IMR-90 (cell line): ENCODE results near the gene TEC. TPM values are rescaled to one million over a fixed set of nuclear protein-coding genes. Genes with fewer than 3 reads are reported as not detected.

ENCODE experiments used
- ATAC-seq: fragments of 200-7000 bp; cut with Tn5 transposase; 2 replicates; pipeline ENCODE4 v1.9.1; 2020; ENCODE audit warnings: low read depth, mild to moderate bottlenecking, moderate library complexity
- BruUV-seq: library from RNA; stranded (reverse); fragments of 400-500 nt; replicated peaks from 2 replicates; lab custom pipeline; 2021; lab: Mats Ljungman, UMichigan
- CTCF ChIA-PET: fragments of 300-600 bp; formaldehyde crosslinking; extraction: SDS; loops from one replicate; lab custom pipeline; 2021; ENCODE audit warnings: antibody characterized with exemption; lab: Yijun Ruan, JAX
- POLR2A ChIA-PET: fragments of 300-600 bp; sonication (Branson Sonifier 250); formaldehyde crosslinking; loops from one replicate; lab custom pipeline; 2022; ENCODE audit warnings: antibody characterized with exemption; ENCODE audit not compliant: unreplicated experiment; lab: Charles Lee
- DNase-seq: peaks from one replicate; pipeline ENCODE4 v3.0.0; 2013
- H2AFZ ChIP-seq: replicated peaks from 2 replicates; pipeline ENCODE3; 2013; ENCODE audit warnings: low read length, mild to moderate bottlenecking; ENCODE audit not compliant: poor library complexity
- H2AK5ac ChIP-seq: 2 replicates; pipeline ENCODE4 v1.6.1; 2013; ENCODE audit warnings: low read depth, low read length, inconsistent platforms
- H2AK9ac ChIP-seq: replicated peaks from 2 replicates; pipeline ENCODE3; 2013; ENCODE audit warnings: mild to moderate bottlenecking, low read depth, low read length, moderate library complexity; ENCODE audit not compliant: poor library complexity
- H2BK120ac ChIP-seq: 2 replicates; pipeline ENCODE4 v1.6.1; 2013; ENCODE audit warnings: low read depth, low read length, inconsistent platforms
- H2BK15ac ChIP-seq: 3 replicates; pipeline ENCODE4 v1.6.1; 2013; ENCODE audit warnings: low read depth, low read length, inconsistent platforms
- H2BK20ac ChIP-seq: 2 replicates; pipeline ENCODE4 v1.6.1; 2013; ENCODE audit warnings: low read depth, mild to moderate bottlenecking, inconsistent platforms, low read length, moderate library complexity
- H2BK5ac ChIP-seq: 2 replicates; pipeline ENCODE4 v1.6.1; 2013; ENCODE audit warnings: mild to moderate bottlenecking, low read depth, low read length, inconsistent platforms; ENCODE audit not compliant: poor library complexity, severe bottlenecking
- H3K14ac ChIP-seq: replicated peaks from 2 replicates; pipeline ENCODE4 v1.6.1; 2013; ENCODE audit warnings: low read depth, low read length, inconsistent platforms
- H3K18ac ChIP-seq: 2 replicates; pipeline ENCODE4 v1.6.1; 2013; ENCODE audit warnings: low read depth, low read length, control low read depth
- H3K23ac ChIP-seq: 2 replicates; pipeline ENCODE4 v1.6.1; 2013; ENCODE audit warnings: low read depth, low read length, inconsistent platforms
- H3K27ac ChIP-seq: 2 replicates; pipeline ENCODE4 v1.5.1; 2013; ENCODE audit warnings: mild to moderate bottlenecking, control low read depth, low read length; ENCODE audit not compliant: insufficient read depth
- H3K27me3 ChIP-seq: 2 replicates; pipeline ENCODE4 v1.6.1; 2013; ENCODE audit warnings: low read length; ENCODE audit not compliant: control insufficient read depth, insufficient read depth
- H3K36me3 ChIP-seq: 2 replicates; pipeline ENCODE4 v1.6.1; 2013; ENCODE audit warnings: low read length, mixed read lengths; ENCODE audit not compliant: control insufficient read depth, insufficient read depth
- H3K4ac ChIP-seq: 2 replicates; pipeline ENCODE4 v1.6.1; 2013; ENCODE audit warnings: low read depth, low read length, inconsistent platforms
- H3K4me1 ChIP-seq: 2 replicates; pipeline ENCODE4 v1.6.1; 2013; ENCODE audit warnings: low read length, mixed read lengths; ENCODE audit not compliant: control insufficient read depth, insufficient read depth
- H3K4me2 ChIP-seq: 2 replicates; pipeline ENCODE4 v1.6.1; 2013; ENCODE audit warnings: low read depth, mild to moderate bottlenecking, control low read depth, low read length, moderate library complexity
- H3K4me3 ChIP-seq: 2 replicates; pipeline ENCODE4 v1.5.1; 2013; ENCODE audit warnings: low read depth, mild to moderate bottlenecking, control low read depth, low read length, moderate library complexity; ENCODE audit not compliant: insufficient read depth
- H3K56ac ChIP-seq: 2 replicates; pipeline ENCODE4 v1.6.1; 2013; ENCODE audit warnings: low read length, inconsistent platforms; ENCODE audit not compliant: insufficient read depth; ENCODE audit errors: extremely low read depth
- H3K79me1 ChIP-seq, 2 experiments: 2 replicates each; pipeline ENCODE4 v1.6.1; 2013; ENCODE audit warnings: low read length in 2 of 2, inconsistent platforms in 1 of 2, low read depth in 1 of 2
- H3K9ac ChIP-seq: 2 replicates; pipeline ENCODE4 v1.6.1; 2013; ENCODE audit warnings: low read depth, low read length, control low read depth
- H3K9me1 ChIP-seq: 2 replicates; pipeline ENCODE4 v1.6.1; 2013; ENCODE audit warnings: low read length, inconsistent platforms; ENCODE audit not compliant: insufficient read depth
- H3K9me3 ChIP-seq: 2 replicates; pipeline ENCODE4 v1.6.1; 2013; ENCODE audit warnings: low read length; ENCODE audit not compliant: control insufficient read depth, insufficient read depth
- H4K20me1 ChIP-seq: 2 replicates; pipeline ENCODE4 v1.6.1; 2013; ENCODE audit warnings: low read length, inconsistent platforms; ENCODE audit not compliant: insufficient read depth
- H4K5ac ChIP-seq: 2 replicates; pipeline ENCODE4 v1.6.1; 2013; ENCODE audit warnings: mild to moderate bottlenecking, low read depth, low read length, control low read depth
- H4K8ac ChIP-seq, 2 experiments: 2 replicates each; pipeline ENCODE4 v1.6.1; 2013; ENCODE audit warnings: low read depth in 2 of 2, low read length in 2 of 2, control low read depth in 1 of 2, inconsistent platforms in 1 of 2
- H4K91ac ChIP-seq: 2 replicates; pipeline ENCODE4 v1.6.1; 2013; ENCODE audit warnings: low read depth, low read length, inconsistent platforms; ENCODE audit not compliant: insufficient read depth
- BHLHE40 ChIP-seq: fragments of 150-350 bp; IDR thresholded peaks from 2 replicates; pipeline ENCODE4 v1.6.1; 2016; ENCODE audit warnings: mild to moderate bottlenecking, low read depth, low read length
- CEBPB ChIP-seq: IDR thresholded peaks from 2 replicates; pipeline ENCODE4 v1.6.1; 2012; ENCODE audit warnings: low read depth, low read length, improper control_type of control experiment
- CHD1 ChIP-seq: IDR thresholded peaks from 2 replicates; pipeline ENCODE4 v1.6.1; 2012; ENCODE audit warnings: low read depth, low read length, improper control_type of control experiment
- CTCF ChIP-seq: conservative IDR thresholded peaks from 2 replicates; pipeline ENCODE4 v1.5.1; 2012; ENCODE audit warnings: mild to moderate bottlenecking, low read depth, low read length, improper control_type of control experiment
- NFE2L2 ChIP-seq: fragments of 150-350 bp; IDR thresholded peaks from 2 replicates; pipeline ENCODE4 v1.6.1; 2016; ENCODE audit warnings: low read depth, mild to moderate bottlenecking, low read length
- RCOR1 ChIP-seq: IDR thresholded peaks from 2 replicates; pipeline ENCODE4 v1.6.1; 2012; ENCODE audit warnings: mild to moderate bottlenecking, low read length, improper control_type of control experiment; ENCODE audit not compliant: insufficient replicate concordance
- RFX5 ChIP-seq: IDR thresholded peaks from 2 replicates; pipeline ENCODE4 v1.8.0; 2012; ENCODE audit warnings: low read depth, mild to moderate bottlenecking, low read length, moderate library complexity
- SMC3 ChIP-seq: fragments of 150-350 bp; IDR thresholded peaks from 2 replicates; pipeline ENCODE4 v1.6.1; 2016; ENCODE audit warnings: low read depth, mild to moderate bottlenecking, antibody characterized with exemption, low read length, moderate library complexity
- USF2 ChIP-seq: fragments of 150-350 bp; IDR thresholded peaks from 2 replicates; pipeline ENCODE4 v1.6.1; 2017; ENCODE audit warnings: mild to moderate bottlenecking, antibody characterized with exemption, low read length, low read depth
- WGBS, 2 experiments: methylation state at CpG; one replicate each; pipeline versions ENCODE4 v1.1.5 to v1.1.7; 2013; ENCODE audit warnings: missing lambda C conversion rate in 2 of 2; ENCODE audit not compliant: insufficient read length in 1 of 2; ENCODE audit errors: extremely low coverage in 2 of 2; 5-methylcytosine and 5-hydroxymethylcytosine counted together
- dilution Hi-C: fragments of 300-500 bp; cut with HindIII; formaldehyde crosslinking; loops from one replicate; pipeline ENCODE4 v1.14.3; 2018; ENCODE audit warnings: low sequenced_read_pairs; ENCODE audit not compliant: unreplicated experiment
- in situ Hi-C: fragments of 300-500 bp; cut with MboI; formaldehyde crosslinking; loops from 3 replicates; pipeline ENCODE4 v1.14.3; 2019; ENCODE audit warnings: low sequenced_read_pairs, inconsistent platforms, mixed read lengths
- intact Hi-C: fragments of 100-400 bp; cut with micrococcal nuclease; formaldehyde crosslinking; loops from 2 replicates; pipeline ENCODE4 v1.10.0; 2022
- polyA plus RNA-seq, 3 experiments: library from polyadenylated mRNA; depleted of rRNA; stranded (reverse); fragments of >200 nt; gene quantifications; 2 replicates each; pipeline ENCODE4 v1.2.3, GENCODE V29; 2012; ENCODE audit warnings: low replicate concordance in 1 of 3
- total RNA-seq: library from RNA; depleted of rRNA; stranded (reverse); fragments of >200 nt; gene quantifications from 2 replicates; pipeline ENCODE4 v1.2.3, GENCODE V29; 2012
- TF ChIP-seq, protein P1 (sequence below): fragments of 150-350 bp; IDR thresholded peaks from 2 replicates; pipeline ENCODE4 v1.6.1; 2016; ENCODE audit warnings: low read depth, mild to moderate bottlenecking, low read length, moderate library complexity, borderline replicate concordance

TEC gene
- total and polyA plus RNA-seq, 2 of the 4 experiments (the other 2 are of a cell fraction): 0.39 to 0.54 TPM

DNA sequence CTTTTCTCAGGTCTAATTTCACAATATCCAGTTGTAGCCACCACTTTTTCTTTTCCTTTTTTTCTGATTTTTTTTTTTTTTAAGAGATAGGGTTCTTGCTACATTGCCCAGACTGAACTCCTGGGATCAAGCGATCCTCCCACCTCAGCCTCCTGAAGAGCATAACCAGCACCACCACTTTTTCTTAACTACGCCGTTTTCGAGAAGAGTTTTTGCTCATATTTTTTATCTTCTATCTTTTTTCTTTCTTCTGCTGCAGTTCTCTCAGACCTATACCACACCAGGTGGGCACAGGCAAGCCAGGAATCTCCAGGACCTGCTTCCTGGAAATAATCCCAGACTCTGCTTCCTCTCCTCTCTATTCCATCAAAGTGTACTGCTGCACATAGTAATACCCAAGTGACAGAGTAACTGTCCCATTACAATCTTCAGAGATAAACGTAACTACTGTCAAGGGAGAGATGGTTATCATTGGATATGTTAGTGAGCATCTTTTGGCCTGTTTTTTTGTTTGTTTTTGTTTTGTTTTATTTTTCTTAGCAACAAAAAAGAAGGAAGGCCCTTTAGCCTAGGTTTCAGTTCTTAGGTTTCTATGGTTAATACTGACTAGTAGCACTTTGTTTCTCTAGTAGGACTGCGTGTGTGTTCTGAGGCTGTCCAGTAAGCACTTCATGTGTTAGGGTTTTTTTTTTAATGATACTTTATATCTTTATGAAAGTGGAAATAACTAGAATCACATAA is 76.4 kb downstream of the TEC start:
- Histone ChIP-seq H3K27ac (no peak overlapping the region), H4K20me1 (no peaks in the 10 kb centered on the region), H2BK20ac (no peak overlapping the region), H3K4ac (no peak overlapping the region), H3K9me3 (no peaks in the 10 kb centered on the region), H4K5ac (no peak overlapping the region), H3K4me3 (no peak overlapping the region), H3K79me1 (no peaks in the 10 kb centered on the region), H4K91ac (no peak overlapping the region), H2AK5ac (no peak overlapping the region), H3K9ac (no peak overlapping the region), H3K14ac (no peak overlapping the region), H3K56ac (no peak overlapping the region), H2AK9ac (no peak overlapping the region), H3K18ac (no peak overlapping the region), H3K36me3 (no peaks in the 10 kb centered on the region), H3K23ac (no peak overlapping the region), H3K4me2 (no peak overlapping the region), H2BK15ac (no peak overlapping the region), H3K27me3 (no peaks in the 10 kb centered on the region; the same call in 1 of the 2 replicates), H2BK5ac (no peak overlapping the region), H2BK120ac (no peak overlapping the region), H2AFZ (no peak overlapping the region), H3K4me1 (peaks cover 4% of the 10 kb centered on the region; the same call in 1 of the 2 replicates), H4K8ac (no peak overlapping the region), H3K9me1 (no peaks in the 10 kb centered on the region; the same call in 1 of the 2 replicates)
- no peak for TF ChIP-seq SMC3
- TF ChIP-seq NFE2L2: no peak
- TF ChIP-seq BHLHE40: no peak
- TF ChIP-seq CHD1: no peak
- no peak for TF ChIP-seq CEBPB
- no peak for TF ChIP-seq RFX5
- no peak for TF ChIP-seq USF2
- TF ChIP-seq, protein P1, sequence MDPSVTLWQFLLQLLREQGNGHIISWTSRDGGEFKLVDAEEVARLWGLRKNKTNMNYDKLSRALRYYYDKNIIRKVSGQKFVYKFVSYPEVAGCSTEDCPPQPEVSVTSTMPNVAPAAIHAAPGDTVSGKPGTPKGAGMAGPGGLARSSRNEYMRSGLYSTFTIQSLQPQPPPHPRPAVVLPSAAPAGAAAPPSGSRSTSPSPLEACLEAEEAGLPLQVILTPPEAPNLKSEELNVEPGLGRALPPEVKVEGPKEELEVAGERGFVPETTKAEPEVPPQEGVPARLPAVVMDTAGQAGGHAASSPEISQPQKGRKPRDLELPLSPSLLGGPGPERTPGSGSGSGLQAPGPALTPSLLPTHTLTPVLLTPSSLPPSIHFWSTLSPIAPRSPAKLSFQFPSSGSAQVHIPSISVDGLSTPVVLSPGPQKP: no peak
- no peak for TF ChIP-seq CTCF
- TF ChIP-seq RCOR1: no peak
- ChIA-PET POLR2A (no interaction called here), CTCF (no interaction called here)
- no TSS peak for BruUV-seq
- ATAC-seq (no peak), DNase-seq (no peak)
- intact Hi-C loops: no loop called here
- in situ Hi-C loops: no loop called here
- dilution Hi-C loops: no loop called here
- WGBS, 2 experiments: no CpG with 5 or more reads among the region's 6 CpGs
